GM19463 (cell line): Measurements from ENCODE around the gene NTNG1.

Experiments
- ATAC-seq: cut with Tn5 transposase; IDR thresholded peaks from one replicate; pipeline ENCODE4 v1.9.1; 2021; ENCODE audit warnings: mild to moderate bottlenecking, moderate library complexity; ENCODE audit not compliant: unreplicated experiment

Gene NTNG1

DNA sequence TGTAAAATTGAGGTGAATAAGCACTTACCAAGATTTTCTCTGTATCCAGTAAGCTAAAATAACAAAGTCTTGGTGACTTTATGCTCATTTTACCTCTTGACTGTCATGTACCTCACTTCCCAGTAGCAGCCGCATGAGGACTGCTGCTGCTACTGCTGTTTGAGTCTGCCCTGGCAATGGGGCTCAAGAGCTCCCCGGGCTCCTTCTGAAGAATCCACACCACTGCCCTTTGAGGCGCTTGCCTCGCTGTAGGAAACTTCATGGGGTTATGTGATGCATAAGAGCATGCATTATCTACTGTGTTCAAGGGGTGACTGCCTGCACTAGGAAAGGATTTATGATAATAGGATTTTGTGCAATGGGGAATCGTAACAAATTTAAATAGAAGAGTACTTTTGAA lies 113.5 kb downstream of the NTNG1 start:
- no peak for ATAC-seq

GRCh38 chr1:107255469-107255868 lies 114.6 kb downstream of the NTNG1 start:
- no peak for ATAC-seq

GRCh38 chr1:107262467-107263286 lies 121.8 kb downstream of the NTNG1 start:
- no peak for ATAC-seq

DNA sequence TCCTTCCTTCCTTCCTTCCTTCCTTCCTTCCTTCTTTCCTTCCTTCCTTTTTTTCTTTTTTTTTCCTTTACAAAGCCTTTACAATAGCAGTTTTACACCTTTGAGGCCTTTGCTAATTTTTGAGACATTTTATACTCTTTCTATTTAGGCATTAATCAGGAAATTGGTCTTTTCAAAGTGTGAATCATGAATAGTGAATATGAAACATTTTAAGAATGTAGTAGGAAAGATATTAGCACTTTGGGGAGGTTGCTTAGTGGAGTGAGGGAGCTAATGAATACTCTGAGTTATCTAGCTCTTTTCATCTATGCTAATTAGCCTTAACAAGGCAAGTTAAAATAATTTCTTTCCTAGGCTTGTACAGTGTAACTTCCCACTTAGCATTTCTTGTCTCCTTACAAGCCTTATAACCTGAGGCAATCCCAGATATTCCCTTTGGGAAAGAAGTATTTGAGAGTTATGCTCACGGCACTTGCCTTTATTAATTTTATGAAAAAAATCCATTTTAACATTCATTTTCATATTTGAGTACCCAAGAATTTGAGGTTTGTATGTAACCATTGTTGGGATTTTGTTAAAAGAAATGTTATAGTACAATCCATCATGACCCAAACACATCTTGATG lies 122.6 kb downstream of the NTNG1 start:
- no peak for ATAC-seq

DNA sequence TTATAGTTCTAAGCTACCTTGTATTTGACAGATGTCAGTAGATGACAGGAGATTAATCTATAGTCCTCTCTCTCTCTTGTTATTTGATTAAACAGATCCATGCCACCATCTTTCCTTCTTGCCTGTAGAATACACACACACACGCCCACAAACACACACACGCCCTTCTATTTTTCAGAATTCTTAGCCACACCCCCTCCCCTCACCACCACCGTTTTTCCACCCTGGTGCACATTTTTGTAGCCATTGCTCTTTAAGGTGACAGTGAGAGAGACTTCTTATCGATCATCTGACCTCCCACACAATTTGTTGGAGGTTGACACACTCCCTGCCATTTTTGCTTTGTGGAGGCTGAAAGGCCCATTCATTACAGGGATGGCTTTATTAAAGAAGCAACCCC lies 123.2 kb downstream of the NTNG1 start:
- ATAC-seq, result no peak

DNA sequence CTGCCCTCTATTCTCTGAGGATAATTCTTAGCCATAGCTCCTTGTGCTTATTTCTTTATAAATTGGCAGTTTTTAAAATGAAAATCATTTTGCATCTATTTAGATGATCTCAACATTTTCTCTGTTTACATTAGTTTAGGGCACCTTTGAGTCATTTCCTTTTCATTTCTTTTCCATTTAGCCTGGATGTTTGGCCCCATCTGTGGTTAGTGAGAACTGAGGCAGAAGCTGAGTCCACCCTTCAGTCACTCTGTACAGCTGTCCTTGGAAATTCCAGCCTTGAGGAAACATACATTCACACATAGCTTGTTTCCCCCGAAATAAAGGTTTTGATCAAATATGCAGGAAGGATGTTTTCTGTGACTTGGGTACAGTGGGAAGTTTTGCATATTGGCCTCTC lies 123.7 kb downstream of the NTNG1 start:
- ATAC-seq, result no peak

DNA sequence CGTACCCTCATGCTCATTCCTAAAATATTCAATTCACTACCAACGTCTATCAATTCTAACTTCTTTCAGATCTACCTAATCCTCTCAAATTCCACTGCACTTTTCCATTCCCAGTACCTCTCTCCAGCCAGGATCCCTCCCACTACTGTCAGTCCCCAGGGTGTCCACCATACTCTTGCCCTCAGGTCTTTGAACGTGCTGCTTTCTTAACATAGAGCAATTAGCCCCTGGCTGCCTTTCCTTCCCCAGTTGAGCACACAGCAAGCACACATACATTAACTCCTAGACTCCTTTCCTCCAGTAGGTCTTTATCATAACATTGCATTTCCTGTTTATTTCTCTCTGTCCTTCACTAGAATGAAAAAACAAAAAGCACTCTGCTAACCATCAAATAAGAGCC lies 126.7 kb downstream of the NTNG1 start:
- no peak for ATAC-seq

DNA sequence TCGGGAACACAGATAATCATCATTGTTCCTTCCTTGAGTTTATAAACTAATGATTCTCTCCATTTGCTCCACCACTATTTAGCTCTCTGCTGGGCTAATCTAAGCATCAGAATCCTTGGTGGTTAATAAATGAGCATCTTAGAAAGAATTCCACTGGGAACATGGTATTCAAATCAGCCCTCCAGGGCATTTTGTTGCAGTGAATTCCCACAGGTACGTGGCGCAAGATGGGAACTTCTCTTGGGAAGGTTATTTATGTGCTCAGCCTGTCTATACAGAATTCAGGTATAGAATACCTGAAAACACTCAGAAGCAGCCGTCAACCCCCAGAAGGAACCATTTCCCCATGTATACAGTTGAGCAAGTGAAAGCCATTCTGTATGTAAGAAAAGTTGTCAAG lies 131.5 kb downstream of the NTNG1 start:
- no peak for ATAC-seq

GRCh38 chr1:107273515-107273914 lies 132.7 kb downstream of the NTNG1 start:
- ATAC-seq, result no peak

DNA sequence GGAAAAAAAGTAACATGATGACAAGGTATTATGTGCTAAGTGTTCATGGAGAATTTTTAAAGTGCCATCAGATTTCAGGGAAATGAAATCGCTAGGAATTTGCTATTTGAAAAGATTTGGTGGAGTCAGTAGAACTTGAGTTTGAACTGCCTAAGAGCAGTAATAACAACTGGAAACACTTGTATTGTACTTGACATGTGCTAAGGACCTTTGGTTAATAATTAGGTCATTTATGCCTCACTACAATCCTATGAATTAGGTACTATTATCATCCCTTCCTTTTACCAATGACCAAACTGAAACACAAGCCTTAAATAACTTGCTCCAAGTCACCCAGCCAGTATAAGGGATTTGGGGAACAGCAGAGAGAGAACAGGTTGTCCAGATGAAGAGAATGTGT lies 133.4 kb downstream of the NTNG1 start:
- ATAC-seq, result no peak

- ATAC-seq, result no peak
Measured at GRCh38 chr1:107276247-107276646, 135.4 kb downstream of the NTNG1 start.

GRCh38 chr1:107277022-107277421 lies 136.2 kb downstream of the NTNG1 start:
- ATAC-seq, result no peak

DNA sequence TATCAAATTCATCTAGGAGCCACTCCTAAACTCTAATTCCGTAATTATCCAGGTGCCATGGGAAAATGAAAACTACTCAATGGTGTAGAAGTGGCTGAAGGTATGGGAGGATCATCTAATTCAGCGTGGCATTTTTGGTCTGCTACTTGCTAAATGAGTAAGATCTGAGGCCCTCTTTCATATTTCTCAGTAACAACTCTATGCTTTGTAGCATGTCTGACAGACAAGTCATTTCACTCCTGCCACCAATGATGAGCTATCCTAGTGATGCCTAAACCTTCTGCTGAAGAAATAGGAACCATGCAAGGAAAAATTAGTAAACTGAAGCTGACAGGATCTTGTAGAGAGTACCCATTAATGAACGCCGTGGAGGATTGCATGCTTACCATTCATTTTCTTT lies 145.3 kb downstream of the NTNG1 start:
- no peak for ATAC-seq

DNA sequence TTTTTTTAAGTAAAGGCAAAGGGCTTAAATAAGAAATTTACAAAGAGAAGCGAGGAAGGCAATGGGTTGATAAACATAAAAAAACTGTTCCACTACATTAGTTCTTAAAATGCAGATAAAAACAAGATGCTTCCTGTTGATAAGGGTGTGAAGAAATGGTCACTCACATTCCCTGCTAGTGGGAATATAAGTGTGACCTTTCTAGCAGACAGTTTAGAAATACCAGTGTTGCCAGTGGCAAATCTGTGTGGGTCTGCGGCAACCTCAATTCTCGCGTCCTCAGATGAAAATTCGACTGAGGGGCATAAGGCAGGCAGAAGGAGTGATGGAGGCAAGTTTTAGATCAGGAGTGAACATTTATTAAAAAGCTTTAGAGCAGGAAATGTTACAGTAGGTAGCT lies 151.1 kb downstream of the NTNG1 start:
- no peak for ATAC-seq

DNA sequence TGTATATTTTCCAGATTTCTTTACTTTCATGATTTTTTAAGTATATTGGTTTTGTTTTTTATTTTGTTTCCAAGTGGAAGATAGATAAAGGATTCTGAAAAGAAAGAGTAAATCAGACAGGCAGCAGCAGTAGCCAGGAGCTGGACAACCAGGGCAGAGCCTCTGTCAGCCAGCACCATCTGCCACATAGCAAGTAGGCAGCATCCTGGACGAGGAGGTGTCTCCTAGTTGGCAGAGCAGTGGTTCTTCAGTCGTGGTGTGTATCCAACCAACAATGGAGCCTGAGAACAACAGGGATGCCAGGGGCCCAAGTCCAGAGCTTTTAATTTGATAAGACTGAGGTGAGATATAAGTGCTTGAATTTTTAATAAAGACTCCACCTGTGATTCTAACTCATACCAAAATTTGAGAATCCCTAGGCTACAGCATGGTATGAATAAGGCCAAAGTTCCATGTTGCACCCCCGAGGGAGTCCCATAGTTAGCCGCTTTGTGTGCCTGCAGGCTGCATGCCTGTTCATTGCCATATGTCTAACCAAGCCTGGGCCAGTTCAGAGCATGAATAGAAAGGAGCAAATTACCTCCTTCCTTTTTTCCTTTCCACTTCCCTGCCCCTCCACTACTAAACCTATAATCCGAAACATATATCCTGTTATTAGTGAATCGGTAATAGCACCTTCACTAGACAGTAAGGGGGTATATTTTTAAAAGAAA lies 153.2 kb downstream of the NTNG1 start:
- ATAC-seq, result no peak

- no peak for ATAC-seq
Measured at GRCh38 chr1:107294686-107295085, 153.8 kb downstream of the NTNG1 start.

GRCh38 chr1:107297681-107298080 lies 156.8 kb downstream of the NTNG1 start:
- ATAC-seq, result no peak

DNA sequence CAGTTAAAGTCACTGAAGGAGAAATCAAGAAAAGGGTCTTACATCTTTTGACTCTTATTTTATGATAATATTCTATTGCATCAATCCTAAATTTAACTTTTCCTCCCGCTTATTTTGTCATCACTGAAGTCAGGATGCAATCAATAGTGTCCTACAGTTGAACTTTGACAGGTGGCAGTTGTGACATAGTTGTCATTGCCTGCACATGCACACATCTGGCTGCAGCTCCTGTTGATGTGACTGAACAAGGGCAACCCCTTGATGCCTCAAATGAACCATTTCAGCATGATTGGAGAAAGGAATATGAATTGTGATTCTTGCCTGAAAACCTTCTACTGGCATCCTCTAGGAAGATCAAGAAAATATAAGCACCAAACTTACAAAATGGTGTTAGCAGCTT lies 157.7 kb downstream of the NTNG1 start:
- ATAC-seq, result no peak

- no peak for ATAC-seq
Measured at GRCh38 chr1:107299521-107299920, 158.7 kb downstream of the NTNG1 start.

DNA sequence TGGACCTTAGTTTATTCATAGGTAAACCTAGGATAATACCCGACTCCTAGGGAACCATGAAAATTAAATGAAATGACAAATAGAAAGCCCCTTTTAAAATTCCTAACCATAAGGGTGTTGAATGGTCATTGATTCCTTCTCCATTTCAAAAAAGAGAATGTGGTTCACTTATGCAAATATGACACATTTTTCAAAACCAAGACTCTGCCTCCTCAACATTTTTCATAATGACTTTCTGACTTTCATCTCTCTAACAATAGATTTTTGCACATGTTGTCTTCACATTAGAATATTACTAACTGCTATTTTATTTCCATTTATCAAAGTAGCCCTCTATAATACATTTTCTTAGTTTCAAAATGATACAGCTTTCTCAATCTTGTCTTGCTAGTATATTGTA lies 169.1 kb downstream of the NTNG1 start:
- no peak for ATAC-seq

DNA sequence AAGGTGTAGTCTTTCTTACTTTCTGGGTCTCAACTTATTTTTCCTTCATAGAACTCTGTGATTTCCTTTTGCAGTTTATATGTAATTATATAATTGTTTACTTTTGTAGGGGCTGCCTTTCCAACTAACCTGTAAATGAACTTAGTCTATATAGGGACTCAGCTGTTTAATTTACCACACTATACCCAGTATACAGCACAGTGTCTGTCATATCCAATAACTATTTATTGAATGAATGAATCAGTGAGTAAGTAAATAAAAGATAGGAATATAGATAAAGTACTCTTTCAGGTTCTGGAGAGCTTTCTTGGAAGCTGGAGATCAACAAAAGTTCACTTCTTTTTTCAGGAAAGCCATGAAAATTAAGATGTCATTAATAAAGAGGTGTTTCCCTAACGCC lies 174.8 kb downstream of the NTNG1 start:
- no peak for ATAC-seq

- ATAC-seq, result no peak
Measured at GRCh38 chr1:107318932-107319331, 178.1 kb downstream of the NTNG1 start.
